DND-41 (cell line): ENCODE measurements around the gene UEVLD.

Experiments
- ATAC-seq: fragments of 200-7000 bp; cut with Tn5 transposase; 3 replicates; pipeline ENCODE4 v1.9.1; 2021; ENCODE audit warnings: low read depth; ENCODE audit not compliant: insufficient read depth
- DNase-seq: peaks from one replicate; pipeline ENCODE4 v3.0.0-alpha.2; 2020
- H2AFZ ChIP-seq: 2 replicates; pipeline ENCODE4 v1.6.0; 2012; ENCODE audit warnings: low read depth, low read length
- H3K27ac ChIP-seq: 2 replicates; pipeline ENCODE4 v1.5.1; 2012; ENCODE audit warnings: low read length, inconsistent platforms
- H3K27me3 ChIP-seq: fragments of 200-600 bp; sonication (generic); 2 replicates; pipeline ENCODE4 v1.6.0; 2012; ENCODE audit warnings: low read length, mild to moderate bottlenecking, inconsistent platforms; ENCODE audit not compliant: insufficient read depth, poor library complexity
- H3K36me3 ChIP-seq: 2 replicates; pipeline ENCODE4 v1.5.1; 2012; ENCODE audit warnings: low read length, inconsistent platforms; ENCODE audit not compliant: insufficient read depth
- H3K4me1 ChIP-seq: 2 replicates; pipeline ENCODE4 v1.5.1; 2012; ENCODE audit warnings: mild to moderate bottlenecking, low read length; ENCODE audit not compliant: insufficient read depth
- H3K4me2 ChIP-seq: 2 replicates; pipeline ENCODE4 v1.6.0; 2012; ENCODE audit warnings: mild to moderate bottlenecking, moderate library complexity, low read length, inconsistent platforms; ENCODE audit not compliant: insufficient read depth
- H3K4me3 ChIP-seq, 2 experiments: fragments of 200-600 bp in 1 of 2; shearing (Covaris generic) in 1 of 2; 2 replicates each; pipeline ENCODE4 v1.5.1; 2012 to 2016; ENCODE audit warnings: inconsistent platforms in 2 of 2, low read length in 2 of 2, mild to moderate bottlenecking in 2 of 2, low read depth in 1 of 2, moderate library complexity in 1 of 2
- H3K79me2 ChIP-seq: 2 replicates; pipeline ENCODE4 v1.6.0; 2012; ENCODE audit warnings: low read length, inconsistent platforms; ENCODE audit not compliant: insufficient read depth
- H3K9ac ChIP-seq: 2 replicates; pipeline ENCODE4 v1.6.0; 2012; ENCODE audit warnings: low read depth, mild to moderate bottlenecking, inconsistent platforms, low read length, moderate library complexity
- H3K9me3 ChIP-seq: 2 replicates; pipeline ENCODE4 v1.5.1; 2012; ENCODE audit warnings: low read length, moderate library complexity, mild to moderate bottlenecking, inconsistent platforms; ENCODE audit not compliant: insufficient read depth, severe bottlenecking
- H4K20me1 ChIP-seq: 2 replicates; pipeline ENCODE4 v1.6.0; 2012; ENCODE audit warnings: low read length; ENCODE audit not compliant: insufficient read depth
- CTCF ChIP-seq: IDR thresholded peaks from 2 replicates; pipeline ENCODE4 v1.5.1; 2012; ENCODE audit warnings: borderline replicate concordance, low read length, moderate library complexity, mild to moderate bottlenecking; ENCODE audit not compliant: poor library complexity, severe bottlenecking; ENCODE audit errors: extremely low read depth
- EZH2 ChIP-seq: IDR thresholded peaks from 3 replicates; pipeline ENCODE4 v1.6.1; 2012; ENCODE audit warnings: borderline replicate concordance, low read depth, mild to moderate bottlenecking, moderate library complexity, low read length, inconsistent platforms; ENCODE audit not compliant: severe bottlenecking

The UEVLD gene

GRCh38 chr11:18578975-18579598, 9.4 kb downstream of the UEVLD start:
- H3K4me1 ChIP-seq: no peaks in the 10 kb centered on the region
- no peak overlapping the region for H3K4me3 ChIP-seq
- TF ChIP-seq EZH2 (no peak), CTCF (no peak)
- DNase-seq (no peak), ATAC-seq (0 out of 3 replicates have a peak, but pooled peaks have one; percentile 29)
- no peaks in the 10 kb centered on the region for H3K79me2 ChIP-seq
- H3K4me2 ChIP-seq: no peak overlapping the region
- H3K9me3 ChIP-seq: no peaks in the 10 kb centered on the region
- no peaks in the 10 kb centered on the region for H3K27me3 ChIP-seq
- no peak overlapping the region for H2AFZ ChIP-seq
- no peak overlapping the region for H3K27ac ChIP-seq
- peaks cover 4% of the 10 kb centered on the region; the same call in 1 of the 2 replicates for H3K36me3 ChIP-seq
- no peak overlapping the region for H3K9ac ChIP-seq
- no peaks in the 10 kb centered on the region for H4K20me1 ChIP-seq

- H3K4me1 ChIP-seq: no peaks in the 10 kb centered on the region
- no peaks in the 10 kb centered on the region for H4K20me1 ChIP-seq
- H3K4me3 ChIP-seq: no peak overlapping the region
- H3K27ac ChIP-seq: no peak overlapping the region
- H2AFZ ChIP-seq: no peak overlapping the region
- H3K79me2 ChIP-seq: no peaks in the 10 kb centered on the region
- H3K36me3 ChIP-seq: peaks cover 4% of the 10 kb centered on the region; the same call in 1 of the 2 replicates
- H3K9me3 ChIP-seq: no peaks in the 10 kb centered on the region
- no peak for DNase-seq
- TF ChIP-seq EZH2: no peak
- TF ChIP-seq CTCF: no peak
- no peaks in the 10 kb centered on the region for H3K27me3 ChIP-seq
- H3K4me2 ChIP-seq: no peak overlapping the region
- no peak for ATAC-seq
- H3K9ac ChIP-seq: no peak overlapping the region
Measured at GRCh38 chr11:18575361-18575760, 13.2 kb downstream of the UEVLD start.

- TF ChIP-seq EZH2 (no peak), CTCF (no peak)
- no peak for ATAC-seq
- Histone ChIP-seq H2AFZ (no peak overlapping the region), H3K27me3 (no peaks in the 10 kb centered on the region), H4K20me1 (no peaks in the 10 kb centered on the region), H3K79me2 (no peaks in the 10 kb centered on the region), H3K4me1 (no peaks in the 10 kb centered on the region), H3K36me3 (no peaks in the 10 kb centered on the region; the same call in 1 of the 2 replicates), H3K4me3 (no peak overlapping the region), H3K4me2 (no peak overlapping the region), H3K9me3 (no peaks in the 10 kb centered on the region), H3K9ac (no peak overlapping the region), H3K27ac (no peak overlapping the region)
- DNase-seq: no peak
Measured at GRCh38 chr11:18567081-18567480, 21.5 kb downstream of the UEVLD start.
